Activated naive CD8-positive, alpha-beta T cell (primary cell): Measurements from ENCODE around the gene SAMSN1.
"Not testable (repeated sequence)": the region's sequence is repeated elsewhere in the genome, so short reads cannot be mapped to it uniquely, and the experiment has no call there.

Experiments used
- H3K27ac Mint-ChIP-seq: one replicate; pipeline ENCODE4 v1.8.0; 2021; ENCODE audit warnings: mixed read lengths
- H3K27me3 Mint-ChIP-seq: one replicate; pipeline ENCODE4 v1.8.0; 2021; ENCODE audit warnings: mixed read lengths
- H3K36me3 Mint-ChIP-seq: one replicate; pipeline ENCODE4 v1.8.0; 2021; ENCODE audit warnings: mixed read lengths
- H3K4me1 Mint-ChIP-seq: one replicate; pipeline ENCODE4 v1.8.0; 2021; ENCODE audit warnings: low read depth, mixed read lengths
- H3K4me3 Mint-ChIP-seq: one replicate; pipeline ENCODE4 v1.8.0; 2021; ENCODE audit warnings: mild to moderate bottlenecking, mixed read lengths
- H3K9me3 Mint-ChIP-seq: one replicate; pipeline ENCODE4 v1.8.0; 2021; ENCODE audit warnings: low read depth, mixed read lengths

SAMSN1 gene

GRCh38 chr21:14527696-14528652 lies 18.1 kb downstream of the SAMSN1 start:
- Mint-ChIP-seq H3K4me1 (peaks cover 73% of the 10 kb centered on the region), H3K9me3 (no peaks in the 10 kb centered on the region), H3K27me3 (no peaks in the 10 kb centered on the region), H3K27ac (peak overlapping the region; percentile 93), H3K36me3 (peaks cover 14% of the 10 kb centered on the region), H3K4me3 (peak overlapping the region; percentile 79)

GRCh38 chr21:14526836-14527695 lies 19.0 kb downstream of the SAMSN1 start:
- Mint-ChIP-seq H3K4me1 (peaks cover 75% of the 10 kb centered on the region), H3K4me3 (peak overlapping the region; percentile 79), H3K36me3 (peaks cover 15% of the 10 kb centered on the region), H3K27ac (peak overlapping the region; percentile 93), H3K27me3 (no peaks in the 10 kb centered on the region), H3K9me3 (no peaks in the 10 kb centered on the region)

GRCh38 chr21:14526199-14526598 lies 19.9 kb downstream of the SAMSN1 start:
- peak overlapping the region; percentile 93 for H3K27ac Mint-ChIP-seq

GRCh38 chr21:14523234-14523633 lies 22.9 kb downstream of the SAMSN1 start:
- Mint-ChIP-seq H3K4me1 (peaks cover 65% of the 10 kb centered on the region), H3K36me3 (peaks cover 17% of the 10 kb centered on the region), H3K27me3 (no peaks in the 10 kb centered on the region), H3K27ac (peak overlapping the region; percentile 94), H3K9me3 (no peaks in the 10 kb centered on the region), H3K4me3 (peak overlapping the region; percentile 67)

More at GRCh38 chr21:14526199-14526598, 19.9 kb downstream of the SAMSN1 start:
- H3K36me3 Mint-ChIP-seq = peaks cover 23% of the 10 kb centered on the region
- peaks cover 72% of the 10 kb centered on the region for H3K4me1 Mint-ChIP-seq
- peak overlapping the region; percentile 79 for H3K4me3 Mint-ChIP-seq
- H3K27me3 Mint-ChIP-seq = no peaks in the 10 kb centered on the region
- H3K9me3 Mint-ChIP-seq = no peaks in the 10 kb centered on the region

GRCh38 chr21:14522736-14523135 lies 23.4 kb downstream of the SAMSN1 start:
- H3K27me3 Mint-ChIP-seq = no peaks in the 10 kb centered on the region
- peak overlapping the region; percentile 94 for H3K27ac Mint-ChIP-seq
- H3K4me1 Mint-ChIP-seq = peaks cover 65% of the 10 kb centered on the region
- no peak overlapping the region for H3K4me3 Mint-ChIP-seq
- H3K36me3 Mint-ChIP-seq = peaks cover 22% of the 10 kb centered on the region
- H3K9me3 Mint-ChIP-seq = no peaks in the 10 kb centered on the region

- H3K27ac Mint-ChIP-seq = peak overlapping the region; percentile 29
Measured at GRCh38 chr21:14520535-14520934, 25.6 kb downstream of the SAMSN1 start.

GRCh38 chr21:14519000-14519399 lies 27.1 kb downstream of the SAMSN1 start:
- Mint-ChIP-seq H3K27me3 (no peaks in the 10 kb centered on the region), H3K9me3 (peaks cover 3% of the 10 kb centered on the region), H3K36me3 (peaks cover 43% of the 10 kb centered on the region), H3K4me3 (no peak overlapping the region), H3K27ac (no peak overlapping the region), H3K4me1 (peaks cover 43% of the 10 kb centered on the region)

More at GRCh38 chr21:14520535-14520934, 25.6 kb downstream of the SAMSN1 start:
- H3K4me1 Mint-ChIP-seq = peaks cover 52% of the 10 kb centered on the region
- peaks cover 35% of the 10 kb centered on the region for H3K36me3 Mint-ChIP-seq
- H3K27me3 Mint-ChIP-seq = no peaks in the 10 kb centered on the region
- no peak overlapping the region for H3K4me3 Mint-ChIP-seq
- H3K9me3 Mint-ChIP-seq = peaks cover 3% of the 10 kb centered on the region

- no peaks in the 10 kb centered on the region for H3K27me3 Mint-ChIP-seq
- H3K4me3 Mint-ChIP-seq = no peak overlapping the region
- peaks cover 68% of the 10 kb centered on the region for H3K36me3 Mint-ChIP-seq
- peaks cover 3% of the 10 kb centered on the region for H3K9me3 Mint-ChIP-seq
- H3K27ac Mint-ChIP-seq = peak overlapping the region; percentile 8
- H3K4me1 Mint-ChIP-seq = peaks cover 24% of the 10 kb centered on the region
Measured at GRCh38 chr21:14513804-14514203, 32.3 kb downstream of the SAMSN1 start.

GRCh38 chr21:14506859-14507457 lies 39.2 kb downstream of the SAMSN1 start:
- H3K4me1 Mint-ChIP-seq = peaks cover 44% of the 10 kb centered on the region
- not testable (repeated sequence) for H3K9me3 Mint-ChIP-seq, H3K27me3 Mint-ChIP-seq, H3K4me3 Mint-ChIP-seq
- peaks cover 85% of the 10 kb centered on the region for H3K36me3 Mint-ChIP-seq
- peak overlapping the region; percentile 22 for H3K27ac Mint-ChIP-seq

GRCh38 chr21:14500873-14501272 lies 45.2 kb downstream of the SAMSN1 start:
- H3K4me1 Mint-ChIP-seq = peaks cover 16% of the 10 kb centered on the region
- H3K9me3 Mint-ChIP-seq = no peaks in the 10 kb centered on the region
- H3K36me3 Mint-ChIP-seq = peaks cover 68% of the 10 kb centered on the region
- no peak overlapping the region for H3K4me3 Mint-ChIP-seq
- H3K27me3 Mint-ChIP-seq = no peaks in the 10 kb centered on the region
- H3K27ac Mint-ChIP-seq = no peak overlapping the region

- Mint-ChIP-seq H3K27me3 (no peaks in the 10 kb centered on the region), H3K9me3 (peaks cover 3% of the 10 kb centered on the region), H3K36me3 (peaks cover 68% of the 10 kb centered on the region), H3K27ac (no peak overlapping the region), H3K4me3 (no peak overlapping the region), H3K4me1 (peaks cover under 1% of the 10 kb centered on the region)
Measured at GRCh38 chr21:14499316-14499715, 46.8 kb downstream of the SAMSN1 start.

- no peak overlapping the region for H3K4me3 Mint-ChIP-seq
- peaks cover 64% of the 10 kb centered on the region for H3K36me3 Mint-ChIP-seq
- no peak overlapping the region for H3K27ac Mint-ChIP-seq
- H3K4me1 Mint-ChIP-seq = no peaks in the 10 kb centered on the region
- H3K9me3 Mint-ChIP-seq = peaks cover 3% of the 10 kb centered on the region
- no peaks in the 10 kb centered on the region for H3K27me3 Mint-ChIP-seq
Measured at GRCh38 chr21:14497825-14498224, 48.3 kb downstream of the SAMSN1 start.

GRCh38 chr21:14495075-14495474 lies 51.0 kb downstream of the SAMSN1 start:
- peaks cover 3% of the 10 kb centered on the region for H3K9me3 Mint-ChIP-seq
- peak overlapping the region; percentile 64 for H3K27ac Mint-ChIP-seq
- peaks cover 10% of the 10 kb centered on the region for H3K4me1 Mint-ChIP-seq
- H3K27me3 Mint-ChIP-seq = no peaks in the 10 kb centered on the region
- H3K4me3 Mint-ChIP-seq = no peak overlapping the region
- H3K36me3 Mint-ChIP-seq = peaks cover 47% of the 10 kb centered on the region

- H3K36me3 Mint-ChIP-seq = peaks cover 40% of the 10 kb centered on the region
- H3K27me3 Mint-ChIP-seq, H3K9me3 Mint-ChIP-seq, H3K4me3 Mint-ChIP-seq, H3K4me1 Mint-ChIP-seq: not testable (repeated sequence)
- H3K27ac Mint-ChIP-seq = peak overlapping the region; percentile 5
Measured at GRCh38 chr21:14494181-14494580, 51.9 kb downstream of the SAMSN1 start.
